Neutrophil (primary cell): ENCODE results near the gene ALOX15B.
"Not testable (repeated sequence)": the region's sequence is repeated elsewhere in the genome, so short reads cannot be mapped to it uniquely, and the experiment has no call there.

Source experiments
- H3K27ac ChIP-seq: fragments of 200-600 bp; sonication (generic); 2 replicates; pipeline ENCODE4 v1.5.1; 2016; ENCODE audit warnings: mild to moderate bottlenecking, moderate library complexity
- H3K27me3 ChIP-seq: fragments of 200-600 bp; sonication (generic); 2 replicates; pipeline ENCODE4 v1.6.0; 2016; ENCODE audit warnings: mild to moderate bottlenecking
- H3K36me3 ChIP-seq: fragments of 200-600 bp; sonication (generic); 2 replicates; pipeline ENCODE4 v1.5.1; 2017
- H3K4me1 ChIP-seq, 2 experiments: fragments of 200-600 bp in 1 of 2; sonication (generic) in 1 of 2; 1 replicate in 1 of 2; 2 replicates in 1 of 2; pipeline versions ENCODE4 v1.5.1 to v1.6.1; 2013 to 2016; ENCODE audit warnings: low read depth in 1 of 2, low read length in 1 of 2, mild to moderate bottlenecking in 1 of 2, moderate library complexity in 1 of 2; ENCODE audit not compliant: control insufficient read depth in 1 of 2, insufficient read depth in 1 of 2
- H3K4me3 ChIP-seq, 2 experiments: fragments of 200-600 bp in 1 of 2; sonication (generic) in 1 of 2; 1 replicate in 1 of 2; 2 replicates in 1 of 2; pipeline ENCODE4 v1.5.1; 2013 to 2016; ENCODE audit warnings: low read depth in 1 of 2, low read length in 1 of 2, mild to moderate bottlenecking in 1 of 2, moderate library complexity in 1 of 2
- H3K9me3 ChIP-seq: fragments of 200-600 bp; sonication (generic); 2 replicates; pipeline ENCODE4 v1.5.1; 2016
- CTCF ChIP-seq: fragments of 200-600 bp; sonication (generic); IDR thresholded peaks from 2 replicates; pipeline ENCODE4 v1.5.1; 2016; ENCODE audit warnings: antibody characterized with exemption

ALOX15B gene

GRCh38 chr17:8019665-8020650, 18.9 kb upstream of the ALOX15B start:
- Histone ChIP-seq H3K9me3 (no peaks in the 10 kb centered on the region), H3K4me1 (peaks cover 92% of the 10 kb centered on the region in 2 experiments), H3K36me3 (no peaks in the 10 kb centered on the region), H3K27ac (peak overlapping the region; percentile 44), H3K4me3 (peak overlapping the region in 1 of 2 experiments; percentile 10), H3K27me3 (peaks cover 12% of the 10 kb centered on the region)
- TF ChIP-seq CTCF, result no peak

DNA sequence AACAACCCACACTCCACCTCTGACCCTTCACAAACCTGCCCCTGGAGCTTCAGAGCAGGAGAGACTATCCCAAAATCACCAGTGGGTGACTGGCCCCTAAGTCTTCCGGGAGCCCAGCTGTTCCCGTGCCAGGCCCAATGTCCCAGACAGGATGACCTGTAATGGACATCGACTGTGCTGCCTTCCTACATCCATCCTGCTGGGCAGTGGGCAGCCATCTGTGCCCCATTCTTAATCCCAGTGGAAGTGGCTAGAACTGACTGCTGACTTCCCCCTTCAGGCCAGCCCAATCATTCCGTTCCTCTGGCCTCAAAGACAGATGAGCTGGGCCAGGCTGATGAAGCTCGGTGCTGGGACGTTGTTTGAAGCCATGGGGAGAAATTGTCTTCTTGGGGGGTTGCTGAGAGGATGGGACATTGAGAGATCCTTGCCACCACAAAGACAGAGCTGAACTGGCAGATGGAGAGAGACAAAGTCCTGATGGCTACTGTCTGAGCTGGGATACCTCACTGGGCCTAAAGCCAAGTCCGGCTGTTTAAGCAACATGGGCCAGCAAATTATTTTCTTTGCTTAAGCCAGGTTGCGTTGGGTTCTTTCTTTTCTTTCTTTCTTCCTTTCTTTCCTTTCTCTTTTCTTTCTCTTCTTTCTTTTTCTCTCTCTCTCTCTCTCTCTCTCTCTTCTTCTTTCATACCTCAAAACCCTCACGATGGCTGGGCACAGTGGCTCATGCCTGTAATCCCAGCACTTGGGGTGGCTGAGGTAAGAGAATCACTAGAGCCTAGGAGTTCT, 17.9 kb upstream of the ALOX15B start:
- H3K4me1 ChIP-seq, result peaks cover 89 to 90% of the 10 kb centered on the region in 2 experiments
- H3K27me3 ChIP-seq, result peaks cover 8% of the 10 kb centered on the region
- no peak for TF ChIP-seq CTCF
- H3K9me3 ChIP-seq, result no peaks in the 10 kb centered on the region
- no peak overlapping the region for H3K4me3 ChIP-seq
- H3K27ac ChIP-seq, result no peak overlapping the region
- no peaks in the 10 kb centered on the region for H3K36me3 ChIP-seq

DNA sequence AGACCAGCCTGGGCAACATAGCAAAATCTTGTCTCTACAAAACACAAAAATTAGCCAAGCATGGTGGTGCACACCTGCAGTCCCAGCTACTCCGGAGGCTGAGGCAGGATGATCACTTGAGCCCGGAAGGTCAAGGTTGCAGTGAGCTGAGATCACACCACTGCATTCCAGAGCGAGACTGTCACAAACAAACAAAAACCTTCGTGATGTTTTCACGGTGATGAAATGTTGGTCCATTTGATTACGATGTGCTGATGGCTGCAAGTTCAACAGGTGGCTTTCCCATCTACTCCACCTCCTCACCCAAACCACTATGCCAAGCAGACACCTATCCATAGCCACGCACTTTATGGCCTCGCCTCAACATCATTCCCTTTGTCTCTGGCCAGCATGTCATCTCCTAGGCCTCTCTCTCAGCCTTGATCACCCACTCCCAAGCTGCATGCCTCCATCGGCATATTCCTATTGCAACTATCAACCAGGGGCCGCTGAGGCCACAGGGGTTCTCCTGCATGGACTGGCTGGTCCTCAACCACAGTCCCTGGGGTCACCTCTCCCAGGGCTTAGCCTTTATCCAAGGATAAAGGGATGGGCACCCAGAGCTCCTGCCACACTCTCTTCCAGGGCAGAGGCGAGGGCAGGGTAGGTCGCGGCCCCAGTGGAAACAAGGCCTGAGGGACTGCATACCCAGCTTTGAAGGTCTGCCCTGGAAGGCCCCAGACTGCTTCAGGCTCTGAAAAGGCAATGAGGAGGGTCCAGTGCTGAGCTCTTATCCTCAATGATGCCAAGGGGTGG, 17.1 kb upstream of the ALOX15B start:
- TF ChIP-seq CTCF, result no peak
- H3K27ac ChIP-seq, result no peak overlapping the region
- no peaks in the 10 kb centered on the region for H3K9me3 ChIP-seq
- H3K36me3 ChIP-seq, result no peaks in the 10 kb centered on the region
- H3K4me1 ChIP-seq, result peaks cover 81 to 82% of the 10 kb centered on the region in 2 experiments
- H3K27me3 ChIP-seq, result peaks cover 13% of the 10 kb centered on the region
- H3K4me3 ChIP-seq, result no peak overlapping the region

GRCh38 chr17:8022360-8023003, 16.4 kb upstream of the ALOX15B start:
- peaks cover 20% of the 10 kb centered on the region for H3K27me3 ChIP-seq
- no peak overlapping the region for H3K4me3 ChIP-seq
- peaks cover 74 to 75% of the 10 kb centered on the region in 2 experiments for H3K4me1 ChIP-seq
- no peak overlapping the region for H3K27ac ChIP-seq
- no peaks in the 10 kb centered on the region for H3K36me3 ChIP-seq
- TF ChIP-seq CTCF, result no peak
- no peaks in the 10 kb centered on the region for H3K9me3 ChIP-seq

DNA sequence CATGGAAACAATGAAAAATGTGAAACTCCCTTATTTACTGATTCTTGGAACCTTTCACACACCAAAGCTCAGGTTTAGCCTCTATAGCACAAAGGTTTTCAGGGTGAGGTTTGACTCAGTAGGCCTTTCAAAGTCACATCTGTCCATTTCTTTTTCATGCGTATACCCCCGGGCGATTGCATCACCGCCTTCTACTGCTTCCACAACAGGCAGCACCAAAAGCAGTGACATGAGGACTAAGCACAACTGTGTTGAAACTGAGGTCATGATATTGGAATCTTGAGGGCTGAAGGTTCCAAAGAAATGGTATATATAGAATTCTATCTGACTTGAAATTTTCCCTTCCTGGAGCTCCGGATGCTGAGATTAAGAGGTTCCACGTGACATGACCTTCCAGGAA, 14.7 kb upstream of the ALOX15B start:
- not testable (repeated sequence) for H3K9me3 ChIP-seq, H3K36me3 ChIP-seq
- Histone ChIP-seq H3K27ac (peak overlapping the region; percentile 63), H3K27me3 (peaks cover 37% of the 10 kb centered on the region), H3K4me1 (peaks cover 57 to 58% of the 10 kb centered on the region in 2 experiments), H3K4me3 (peak overlapping the region in 1 of 2 experiments; percentile 21)
